ENCODE results near the gene RGL1. TPM values are rescaled to one million over a fixed set of nuclear protein-coding genes. Genes with fewer than 3 reads are reported as not detected.

The RGL1 gene
- total RNA-seq, 1 donor = 24.6 TPM

DNA sequence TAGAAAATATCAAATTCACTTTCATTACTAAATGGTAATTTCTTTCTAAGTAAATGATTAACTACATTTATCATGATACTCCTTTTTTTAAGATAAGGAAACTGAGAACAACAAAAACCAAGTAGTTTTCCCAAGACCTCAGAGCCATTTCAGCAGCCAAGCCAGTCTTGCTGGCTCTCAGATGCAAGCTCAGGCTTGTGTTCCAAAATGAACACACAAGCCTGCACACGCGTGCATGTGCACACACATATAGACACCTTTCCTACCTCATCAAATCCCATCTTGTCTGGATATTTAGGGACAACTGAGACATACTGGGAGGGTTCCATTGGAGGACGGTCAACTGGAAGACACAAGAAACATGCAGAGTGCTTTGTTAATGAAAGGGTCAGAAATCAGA, 149.6 kb downstream of the RGL1 start:
- no peaks in the 10 kb centered on the region for H3K27me3 ChIP-seq (ENCODE audit: insufficient read depth, low read length)

DNA sequence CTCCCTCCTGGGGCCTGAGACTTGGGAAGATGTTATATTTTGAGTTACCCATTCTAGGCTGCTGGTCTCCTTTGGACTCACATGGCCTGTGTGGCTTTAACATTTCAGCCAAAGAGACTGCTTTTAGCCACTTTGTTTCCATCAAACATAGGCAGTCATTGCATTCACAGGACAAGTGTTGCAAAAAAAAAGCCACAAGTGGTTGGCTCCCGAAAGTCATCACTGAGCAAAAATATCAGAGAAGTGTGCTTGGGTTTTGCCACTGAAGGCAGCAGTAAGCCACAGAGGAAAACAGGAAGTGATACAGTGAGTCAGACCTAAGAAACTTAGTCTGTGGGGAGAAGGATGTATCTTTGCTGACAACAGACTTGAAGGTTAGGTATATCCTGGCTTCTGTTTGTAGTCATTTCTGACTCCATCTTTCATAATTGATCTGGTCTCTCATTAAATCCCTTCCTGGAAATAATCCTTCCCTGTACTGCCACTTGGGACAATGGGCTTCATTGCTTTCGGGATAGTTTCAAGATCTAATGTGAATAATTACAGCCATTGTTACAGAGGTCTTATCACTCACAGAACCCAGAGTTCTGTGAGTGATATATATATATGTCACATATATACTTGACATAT, 151.8 kb downstream of the RGL1 start:
- H3K4me3 ChIP-seq (ENCODE audit: insufficient read depth, low read length) = no peak overlapping the region
- no peaks in the 10 kb centered on the region for H4K20me1 ChIP-seq (ENCODE audit: insufficient read depth, low read length)
- peak overlapping the region; percentile 47 for H3K27ac ChIP-seq (ENCODE audit: low read depth, low read length)
- no peaks in the 10 kb centered on the region for H3K79me2 ChIP-seq (ENCODE audit: insufficient read depth, low read length)
- no peaks in the 10 kb centered on the region for H3K9me3 ChIP-seq (ENCODE audit: low read depth, low read length)
- no peaks in the 10 kb centered on the region for H3K36me3 ChIP-seq (ENCODE audit: insufficient read depth, low read length)
- H3K27me3 ChIP-seq (ENCODE audit: insufficient read depth, low read length) = no peaks in the 10 kb centered on the region
- peak; percentile 73 for DNase-seq (ENCODE audit: insufficient read length, low spot score, missing footprints)
- peak overlapping the region; percentile 59 for H3K4me2 ChIP-seq (ENCODE audit: insufficient read depth, low read length)
- H3K4me1 ChIP-seq (ENCODE audit: insufficient read depth, low read length) = peaks cover 20% of the 10 kb centered on the region
- TF ChIP-seq, protein P1, sequence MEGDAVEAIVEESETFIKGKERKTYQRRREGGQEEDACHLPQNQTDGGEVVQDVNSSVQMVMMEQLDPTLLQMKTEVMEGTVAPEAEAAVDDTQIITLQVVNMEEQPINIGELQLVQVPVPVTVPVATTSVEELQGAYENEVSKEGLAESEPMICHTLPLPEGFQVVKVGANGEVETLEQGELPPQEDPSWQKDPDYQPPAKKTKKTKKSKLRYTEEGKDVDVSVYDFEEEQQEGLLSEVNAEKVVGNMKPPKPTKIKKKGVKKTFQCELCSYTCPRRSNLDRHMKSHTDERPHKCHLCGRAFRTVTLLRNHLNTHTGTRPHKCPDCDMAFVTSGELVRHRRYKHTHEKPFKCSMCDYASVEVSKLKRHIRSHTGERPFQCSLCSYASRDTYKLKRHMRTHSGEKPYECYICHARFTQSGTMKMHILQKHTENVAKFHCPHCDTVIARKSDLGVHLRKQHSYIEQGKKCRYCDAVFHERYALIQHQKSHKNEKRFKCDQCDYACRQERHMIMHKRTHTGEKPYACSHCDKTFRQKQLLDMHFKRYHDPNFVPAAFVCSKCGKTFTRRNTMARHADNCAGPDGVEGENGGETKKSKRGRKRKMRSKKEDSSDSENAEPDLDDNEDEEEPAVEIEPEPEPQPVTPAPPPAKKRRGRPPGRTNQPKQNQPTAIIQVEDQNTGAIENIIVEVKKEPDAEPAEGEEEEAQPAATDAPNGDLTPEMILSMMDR (IDR thresholded peaks at IDR 0.05; ENCODE audit: extremely low read depth, low read depth, low read length) = peak; percentile 34
- H2AFZ ChIP-seq (ENCODE audit: low read length) = peak overlapping the region; percentile 71

More for the DNA sequence above, 149.6 kb downstream of the RGL1 start:
- H3K4me3 ChIP-seq (ENCODE audit: insufficient read depth, low read length) = no peak overlapping the region
- H4K20me1 ChIP-seq (ENCODE audit: insufficient read depth, low read length) = no peaks in the 10 kb centered on the region
- TF ChIP-seq, protein P1 (IDR thresholded peaks at IDR 0.05; ENCODE audit: extremely low read depth, low read depth, low read length) = no peak
- H2AFZ ChIP-seq (ENCODE audit: low read length) = no peak overlapping the region
- no peaks in the 10 kb centered on the region for H3K36me3 ChIP-seq (ENCODE audit: insufficient read depth, low read length)
- DNase-seq (ENCODE audit: insufficient read length, low spot score, missing footprints) = no peak
- H3K27ac ChIP-seq (ENCODE audit: low read depth, low read length) = no peak overlapping the region
- H3K4me1 ChIP-seq (ENCODE audit: insufficient read depth, low read length) = peaks cover 17% of the 10 kb centered on the region
- no peaks in the 10 kb centered on the region for H3K9me3 ChIP-seq (ENCODE audit: low read depth, low read length)
- no peak overlapping the region for H3K4me2 ChIP-seq (ENCODE audit: insufficient read depth, low read length)
- no peaks in the 10 kb centered on the region for H3K79me2 ChIP-seq (ENCODE audit: insufficient read depth, low read length)

DNA sequence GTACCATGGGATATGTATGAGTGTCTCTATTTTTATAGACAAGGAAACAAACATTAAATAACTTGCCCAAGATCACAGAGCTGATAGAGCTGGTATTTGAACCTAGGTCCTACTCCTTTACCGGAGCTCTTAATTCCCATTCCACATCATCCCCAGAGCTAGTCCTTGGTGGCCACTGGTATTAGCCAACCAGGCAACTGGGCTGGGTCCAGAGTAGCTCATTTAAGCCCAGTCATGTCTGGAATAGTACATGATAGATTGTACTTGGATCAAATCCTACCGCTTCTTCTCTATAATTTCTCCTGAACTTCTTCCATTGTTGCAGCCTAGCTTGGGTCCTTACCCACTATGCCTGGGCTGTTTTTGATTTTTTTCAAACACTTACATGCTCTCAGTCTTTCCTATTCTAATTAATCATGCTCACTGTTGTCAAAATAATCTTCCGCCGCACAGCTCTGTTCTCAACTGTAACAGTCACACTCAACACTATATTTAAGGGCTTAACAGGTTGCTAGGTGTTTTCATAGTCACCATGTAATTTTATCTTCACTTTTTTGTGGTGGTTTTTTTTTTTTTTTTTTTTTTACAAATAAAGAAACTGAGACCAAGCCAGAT, 152.4 kb downstream of the RGL1 start:
- no peak for DNase-seq (ENCODE audit: insufficient read length, low spot score, missing footprints)
- no peaks in the 10 kb centered on the region for H3K36me3 ChIP-seq (ENCODE audit: insufficient read depth, low read length)
- H3K4me1 ChIP-seq (ENCODE audit: insufficient read depth, low read length) = peaks cover 23% of the 10 kb centered on the region
- H3K9me3 ChIP-seq (ENCODE audit: low read depth, low read length) = no peaks in the 10 kb centered on the region
- peak overlapping the region; percentile 47 for H3K27ac ChIP-seq (ENCODE audit: low read depth, low read length)
- no peak overlapping the region for H2AFZ ChIP-seq (ENCODE audit: low read length)
- H3K27me3 ChIP-seq (ENCODE audit: insufficient read depth, low read length) = no peaks in the 10 kb centered on the region
- no peaks in the 10 kb centered on the region for H3K79me2 ChIP-seq (ENCODE audit: insufficient read depth, low read length)
- no peak overlapping the region for H3K4me3 ChIP-seq (ENCODE audit: insufficient read depth, low read length)
- no peaks in the 10 kb centered on the region for H4K20me1 ChIP-seq (ENCODE audit: insufficient read depth, low read length)
- TF ChIP-seq, protein P1 (IDR thresholded peaks at IDR 0.05; ENCODE audit: extremely low read depth, low read depth, low read length) = no peak
- peak overlapping the region; percentile 59 for H3K4me2 ChIP-seq (ENCODE audit: insufficient read depth, low read length)

DNA sequence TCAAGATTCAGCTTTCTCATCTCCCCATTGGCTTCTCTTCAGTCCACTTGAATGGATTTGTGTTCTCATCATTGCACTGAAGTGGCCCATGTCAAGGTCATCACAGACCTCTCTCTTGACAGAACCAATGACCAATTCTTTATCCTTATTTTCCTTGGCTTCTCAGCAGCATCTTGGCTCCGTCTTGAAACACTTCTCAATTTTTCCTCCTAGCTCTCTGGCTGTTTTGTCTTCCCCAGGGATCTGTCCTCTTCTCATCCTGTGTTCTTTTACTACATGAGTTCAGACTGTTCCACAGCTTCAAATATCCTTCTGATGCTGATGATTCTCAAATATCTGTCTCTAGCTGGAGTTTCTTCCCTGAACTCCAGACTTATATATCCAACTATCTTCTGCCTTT, 154.0 kb downstream of the RGL1 start:
- Histone ChIP-seq H3K27ac (ENCODE audit: low read depth, low read length) (no peak overlapping the region), H3K27me3 (ENCODE audit: insufficient read depth, low read length) (no peaks in the 10 kb centered on the region), H3K36me3 (ENCODE audit: insufficient read depth, low read length) (no peaks in the 10 kb centered on the region), H4K20me1 (ENCODE audit: insufficient read depth, low read length) (no peaks in the 10 kb centered on the region), H3K4me1 (ENCODE audit: insufficient read depth, low read length) (peaks cover 23% of the 10 kb centered on the region), H3K9me3 (ENCODE audit: low read depth, low read length) (no peaks in the 10 kb centered on the region), H3K79me2 (ENCODE audit: insufficient read depth, low read length) (no peaks in the 10 kb centered on the region), H3K4me2 (ENCODE audit: insufficient read depth, low read length) (no peak overlapping the region), H3K4me3 (ENCODE audit: insufficient read depth, low read length) (no peak overlapping the region), H2AFZ (ENCODE audit: low read length) (no peak overlapping the region)
- TF ChIP-seq, protein P1 (IDR thresholded peaks at IDR 0.05; ENCODE audit: extremely low read depth, low read depth, low read length) = no peak
- DNase-seq (ENCODE audit: insufficient read length, low spot score, missing footprints) = no peak
